ENCODE measurements around the gene CCDC71L. TPM values are rescaled to one million over a fixed set of nuclear protein-coding genes. Genes with fewer than 3 reads are reported as not detected.

The CCDC71L gene
- total RNA-seq (2022; extraction: Qiagen RNA extraction) = 10.1 to 15.2 TPM (median 13.1 TPM) in 5 replicates

DNA sequence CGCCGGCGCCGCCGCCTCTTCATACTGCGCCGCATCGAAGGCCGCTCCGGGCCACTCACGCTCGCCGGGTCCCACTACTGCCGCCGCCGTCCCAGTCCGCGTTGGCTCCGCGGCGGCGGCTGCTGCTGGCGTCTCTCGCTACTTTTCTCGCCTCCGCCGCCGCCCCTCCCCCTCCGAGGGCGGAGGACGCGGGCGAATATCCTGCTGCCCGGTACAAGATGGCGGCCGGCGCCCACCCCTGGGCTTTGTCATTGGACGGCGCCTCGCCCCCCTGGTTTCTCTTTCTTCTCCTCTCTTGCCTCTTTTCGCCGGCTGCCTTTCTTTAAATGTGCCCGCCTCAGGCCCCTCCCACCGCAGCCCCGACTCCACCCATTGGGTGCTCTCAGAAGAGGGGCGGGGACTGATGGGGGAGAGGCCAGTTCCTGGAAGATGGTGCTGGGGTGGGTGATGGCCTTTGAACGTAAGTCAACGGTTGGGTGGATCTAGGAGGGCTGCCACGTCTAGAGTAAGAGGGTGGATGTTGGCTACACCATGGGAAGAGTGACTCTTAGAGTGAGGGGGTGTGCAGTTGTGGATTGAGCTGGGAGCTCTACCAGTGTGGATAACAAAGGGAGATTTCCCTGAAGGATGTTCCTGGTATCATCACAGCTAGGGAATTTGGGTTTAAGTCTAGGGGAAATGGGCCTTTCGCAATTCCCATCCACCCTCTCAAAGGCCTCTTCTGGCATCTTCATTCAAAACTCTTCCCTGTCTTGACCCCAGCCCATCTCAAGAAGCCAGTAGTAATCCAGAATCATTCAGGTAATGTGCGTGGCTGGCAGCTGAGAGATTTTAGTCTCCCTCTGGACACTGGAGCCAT lies at the start of gene CCDC71L:
TSS of gene CCDC71L (minus strand) at position 297 of the 859 bp plus-strand sequence. CDS start at position 35, 262 bp downstream.

Other genes starting within 250 kb of the CCDC71L start
- gene PIK3CG, start 204.1 kb upstream of the CCDC71L start, total RNA-seq (2022; extraction: Qiagen RNA extraction) = not detected in 5 replicates